ENCODE measurements around the gene GINS2.

- no peak for TF ChIP-seq CTCF (IDR thresholded peaks at IDR 0.05)
- no peak for TF ChIP-seq POLR2A (IDR thresholded peaks at IDR 0.05)
Observed at GRCh38 chr16:85698459-85698891, 9.7 kb upstream of the GINS2 start.
